Dendritic cell treated with granulocyte-macrophage colony-stimulating factor and Interleukin-4, amounts not matched to agents 40 ng/mL and 50 ng/mL, for 4 days (primary cell): ENCODE results near the gene EPPIN.

Experiments
- H3K27ac Mint-ChIP-seq: one replicate; pipeline ENCODE4 v1.8.0; 2022; ENCODE audit warnings: mild to moderate bottlenecking, mixed read lengths
- H3K27me3 Mint-ChIP-seq: one replicate; pipeline ENCODE4 v1.8.0; 2022; ENCODE audit warnings: mild to moderate bottlenecking, mixed read lengths
- H3K36me3 Mint-ChIP-seq: one replicate; pipeline ENCODE4 v1.8.0; 2022; ENCODE audit warnings: low read depth, mixed read lengths
- H3K4me1 Mint-ChIP-seq: one replicate; pipeline ENCODE4 v1.8.0; 2022; ENCODE audit warnings: low read depth, mixed read lengths
- H3K4me3 Mint-ChIP-seq: one replicate; pipeline ENCODE4 v1.8.0; 2022; ENCODE audit warnings: mild to moderate bottlenecking, moderate library complexity, mixed read lengths
- H3K9me3 Mint-ChIP-seq: one replicate; pipeline ENCODE4 v1.8.0; 2022; ENCODE audit warnings: mixed read lengths
- intact Hi-C: fragments of 100-400 bp; cut with micrococcal nuclease; formaldehyde crosslinking; loops from one replicate; pipeline ENCODE4 v1.15.0; 2022

EPPIN gene

DNA sequence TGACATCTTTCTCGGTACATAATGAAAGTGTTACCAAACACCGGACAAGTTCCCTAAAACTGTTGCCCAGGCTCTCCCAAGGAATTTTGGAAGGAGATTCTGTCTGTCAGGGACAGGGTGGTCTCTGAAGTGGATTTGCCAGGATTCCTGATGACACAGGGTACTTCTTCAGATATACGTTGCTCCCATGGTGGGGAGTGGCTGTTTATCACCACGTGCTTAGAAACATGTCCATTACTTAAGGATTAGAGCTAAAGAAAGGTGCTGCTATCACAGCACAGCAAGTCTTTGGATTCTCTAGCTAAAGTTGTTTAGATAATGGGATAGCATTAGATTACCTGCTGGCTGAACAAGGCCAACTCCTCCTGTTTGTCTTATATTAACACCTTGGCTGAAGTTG is 38.1 kb downstream of the EPPIN start:
- no peak overlapping the region for H3K4me3 Mint-ChIP-seq
- H3K27me3 Mint-ChIP-seq: peaks cover 23% of the 10 kb centered on the region
- H3K4me1 Mint-ChIP-seq: no peaks in the 10 kb centered on the region
- H3K9me3 Mint-ChIP-seq: no peaks in the 10 kb centered on the region
- H3K27ac Mint-ChIP-seq: no peak overlapping the region
- intact Hi-C loops: no loop called here
- H3K36me3 Mint-ChIP-seq: no peaks in the 10 kb centered on the region

DNA sequence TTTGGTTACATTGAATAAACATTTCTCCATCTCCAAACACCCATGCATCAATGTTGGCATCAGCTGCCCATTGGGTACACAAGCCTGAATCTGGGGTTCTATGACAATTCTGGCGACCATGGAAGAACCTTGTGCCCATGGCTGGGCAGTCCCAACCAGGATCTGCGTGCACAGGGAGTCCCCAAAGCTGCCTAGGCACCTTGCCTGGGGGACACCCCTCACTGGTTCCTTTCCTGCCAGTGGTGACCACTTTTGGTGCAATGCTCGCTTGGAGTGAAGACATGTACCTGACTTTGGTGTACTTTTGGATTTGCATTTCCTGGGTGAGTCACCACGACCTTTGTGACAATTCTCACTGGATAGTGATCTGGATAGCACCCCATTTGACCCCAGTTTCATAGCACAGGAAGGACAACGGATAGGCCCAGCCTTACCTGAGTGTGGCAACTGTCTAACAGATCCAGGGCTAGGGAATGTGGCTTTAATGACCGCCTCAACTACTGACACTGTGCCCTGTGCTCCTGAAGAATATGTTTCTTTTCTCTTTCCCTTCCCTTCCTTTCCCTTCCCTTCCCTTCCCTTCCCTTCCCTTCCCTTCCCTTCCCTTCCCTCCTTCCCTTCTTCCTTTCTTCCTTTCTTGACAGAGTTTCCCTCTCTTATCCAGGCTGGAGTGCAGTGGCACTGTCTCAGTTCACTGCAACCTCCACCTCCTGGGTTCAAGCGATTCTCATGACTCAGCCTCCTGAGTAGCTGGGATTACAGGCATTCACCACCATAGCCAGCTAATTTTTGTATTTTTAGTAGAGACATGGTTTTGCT is 38.9 kb downstream of the EPPIN start:
- Mint-ChIP-seq H3K4me3 (no peak overlapping the region), H3K27me3 (peaks cover 21% of the 10 kb centered on the region), H3K4me1 (no peaks in the 10 kb centered on the region), H3K9me3 (no peaks in the 10 kb centered on the region), H3K36me3 (no peaks in the 10 kb centered on the region), H3K27ac (no peak overlapping the region)
- intact Hi-C loops: no loop called here

GRCh38 chr20:45507011-45507820 is 40.0 kb downstream of the EPPIN start:
- intact Hi-C loops: no loop called here
- Mint-ChIP-seq H3K27me3 (peaks cover 24% of the 10 kb centered on the region), H3K27ac (no peak overlapping the region), H3K36me3 (no peaks in the 10 kb centered on the region), H3K4me1 (no peaks in the 10 kb centered on the region), H3K4me3 (no peak overlapping the region), H3K9me3 (no peaks in the 10 kb centered on the region)

GRCh38 chr20:45506398-45506797 is 40.8 kb downstream of the EPPIN start:
- no peaks in the 10 kb centered on the region for H3K4me1 Mint-ChIP-seq
- no peaks in the 10 kb centered on the region for H3K9me3 Mint-ChIP-seq
- H3K27ac Mint-ChIP-seq: no peak overlapping the region
- intact Hi-C loops: no loop called here
- no peaks in the 10 kb centered on the region for H3K36me3 Mint-ChIP-seq
- H3K27me3 Mint-ChIP-seq: peaks cover 23% of the 10 kb centered on the region
- H3K4me3 Mint-ChIP-seq: no peak overlapping the region

- no peaks in the 10 kb centered on the region for H3K4me1 Mint-ChIP-seq
- no peaks in the 10 kb centered on the region for H3K9me3 Mint-ChIP-seq
- intact Hi-C loops: no loop called here
- H3K27ac Mint-ChIP-seq: no peak overlapping the region
- H3K4me3 Mint-ChIP-seq: no peak overlapping the region
- peaks cover 39% of the 10 kb centered on the region for H3K27me3 Mint-ChIP-seq
- H3K36me3 Mint-ChIP-seq: no peaks in the 10 kb centered on the region
These were observed 43.8 kb downstream of the EPPIN start for GRCh38 chr20:45503403-45503802.

DNA sequence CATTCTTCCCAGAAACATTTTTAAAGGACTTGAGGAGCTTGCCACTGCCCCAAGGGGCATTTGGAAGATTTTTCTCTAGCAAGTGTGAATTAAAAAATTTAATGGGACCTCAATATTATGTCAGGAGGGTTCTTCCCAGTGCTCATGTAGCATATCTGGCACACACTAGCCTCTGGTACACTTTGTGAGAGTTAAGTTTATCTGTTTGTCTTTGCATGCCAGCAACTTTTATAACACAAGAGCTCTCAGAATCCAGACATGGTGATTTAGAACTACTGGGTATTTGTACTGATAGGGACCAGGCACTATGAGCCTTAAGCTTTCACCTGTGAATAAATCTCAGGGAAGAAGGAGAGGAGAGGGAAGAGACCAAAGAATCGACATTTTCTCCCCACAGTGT is 44.6 kb downstream of the EPPIN start:
- H3K4me3 Mint-ChIP-seq: no peak overlapping the region
- intact Hi-C loops: no loop called here
- H3K9me3 Mint-ChIP-seq: no peaks in the 10 kb centered on the region
- no peak overlapping the region for H3K27ac Mint-ChIP-seq
- H3K27me3 Mint-ChIP-seq: peaks cover 41% of the 10 kb centered on the region
- no peaks in the 10 kb centered on the region for H3K4me1 Mint-ChIP-seq
- H3K36me3 Mint-ChIP-seq: no peaks in the 10 kb centered on the region

GRCh38 chr20:45501600-45501999 is 45.6 kb downstream of the EPPIN start:
- Mint-ChIP-seq H3K36me3 (no peaks in the 10 kb centered on the region), H3K27ac (no peak overlapping the region), H3K9me3 (no peaks in the 10 kb centered on the region), H3K4me1 (peaks cover 6% of the 10 kb centered on the region), H3K27me3 (peaks cover 43% of the 10 kb centered on the region), H3K4me3 (no peak overlapping the region)
- intact Hi-C loops: no loop called here

GRCh38 chr20:45500022-45500421 is 47.2 kb downstream of the EPPIN start:
- Mint-ChIP-seq H3K27ac (no peak overlapping the region), H3K4me1 (peaks cover 20% of the 10 kb centered on the region), H3K4me3 (no peak overlapping the region), H3K36me3 (no peaks in the 10 kb centered on the region), H3K27me3 (peaks cover 38% of the 10 kb centered on the region), H3K9me3 (no peaks in the 10 kb centered on the region)
- intact Hi-C loops: no loop called here

DNA sequence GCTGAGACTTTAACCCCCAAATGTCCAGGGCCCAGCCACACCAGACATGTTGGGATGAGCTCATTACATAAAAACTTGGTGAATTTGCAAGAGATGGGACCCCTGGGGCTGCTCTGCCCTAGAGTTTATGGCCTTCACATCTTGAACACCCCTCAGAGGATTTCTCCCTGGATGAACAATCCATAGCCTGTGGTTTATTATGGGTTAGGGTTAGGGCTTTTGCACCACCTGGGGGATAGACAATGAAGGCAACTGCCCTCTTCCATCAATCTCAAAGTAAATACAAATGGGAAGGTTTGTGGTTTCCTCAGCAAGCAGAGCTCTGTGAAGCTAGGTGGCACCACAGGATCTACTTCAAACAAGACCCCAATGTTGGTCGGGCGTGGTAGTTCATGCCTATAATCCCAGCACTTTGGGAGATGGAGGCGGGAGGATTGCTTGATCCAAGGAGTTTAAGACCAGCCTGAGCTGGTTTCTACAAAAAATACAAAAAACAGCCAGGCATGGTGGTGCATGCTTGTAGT is 49.2 kb downstream of the EPPIN start:
- Mint-ChIP-seq H3K9me3 (no peaks in the 10 kb centered on the region), H3K36me3 (no peaks in the 10 kb centered on the region), H3K4me1 (peaks cover 26% of the 10 kb centered on the region), H3K27me3 (peaks cover 31% of the 10 kb centered on the region), H3K4me3 (no peak overlapping the region), H3K27ac (no peak overlapping the region)
- intact Hi-C loops: no loop called here

- intact Hi-C loops: no loop called here
- H3K4me1 Mint-ChIP-seq: peaks cover 26% of the 10 kb centered on the region
- H3K9me3 Mint-ChIP-seq: no peaks in the 10 kb centered on the region
- no peaks in the 10 kb centered on the region for H3K36me3 Mint-ChIP-seq
- peaks cover 21% of the 10 kb centered on the region for H3K27me3 Mint-ChIP-seq
- H3K27ac Mint-ChIP-seq: no peak overlapping the region
- H3K4me3 Mint-ChIP-seq: no peak overlapping the region
These were observed 51.0 kb downstream of the EPPIN start for GRCh38 chr20:45496166-45496565.

DNA sequence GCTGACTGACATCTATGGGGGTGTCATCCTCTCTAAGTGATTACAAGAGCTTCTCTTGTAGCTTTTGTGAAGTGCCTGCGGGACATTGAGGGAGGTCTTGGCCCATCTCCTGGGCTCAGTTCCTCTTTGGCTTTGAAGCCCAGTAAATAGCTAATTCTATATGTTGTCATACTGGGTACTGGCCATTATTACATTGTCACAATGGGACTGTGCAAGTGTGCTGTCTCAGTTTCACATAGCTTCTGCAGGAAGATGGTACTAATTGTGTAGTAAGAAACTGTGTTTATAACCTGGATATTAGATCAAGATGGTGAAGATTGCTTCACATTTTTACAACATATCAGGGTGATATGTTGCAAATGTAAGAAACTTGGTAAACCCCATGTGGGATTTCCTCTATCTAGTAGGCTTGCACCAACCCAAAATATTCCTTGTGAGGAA is 51.7 kb downstream of the EPPIN start:
- Mint-ChIP-seq H3K4me3 (no peak overlapping the region), H3K27ac (no peak overlapping the region), H3K27me3 (peaks cover 18% of the 10 kb centered on the region), H3K4me1 (peaks cover 26% of the 10 kb centered on the region), H3K36me3 (no peaks in the 10 kb centered on the region), H3K9me3 (no peaks in the 10 kb centered on the region)
- intact Hi-C loops: no loop called here
